ENCODE results near the gene CACNA2D2. TPM values are rescaled to one million over a fixed set of nuclear protein-coding genes. Genes with fewer than 3 reads are reported as not detected.

CACNA2D2 gene
- total and polyA plus RNA-seq, 8 donors = 15.4 to 86.6 (median 30.2) TPM

DNA sequence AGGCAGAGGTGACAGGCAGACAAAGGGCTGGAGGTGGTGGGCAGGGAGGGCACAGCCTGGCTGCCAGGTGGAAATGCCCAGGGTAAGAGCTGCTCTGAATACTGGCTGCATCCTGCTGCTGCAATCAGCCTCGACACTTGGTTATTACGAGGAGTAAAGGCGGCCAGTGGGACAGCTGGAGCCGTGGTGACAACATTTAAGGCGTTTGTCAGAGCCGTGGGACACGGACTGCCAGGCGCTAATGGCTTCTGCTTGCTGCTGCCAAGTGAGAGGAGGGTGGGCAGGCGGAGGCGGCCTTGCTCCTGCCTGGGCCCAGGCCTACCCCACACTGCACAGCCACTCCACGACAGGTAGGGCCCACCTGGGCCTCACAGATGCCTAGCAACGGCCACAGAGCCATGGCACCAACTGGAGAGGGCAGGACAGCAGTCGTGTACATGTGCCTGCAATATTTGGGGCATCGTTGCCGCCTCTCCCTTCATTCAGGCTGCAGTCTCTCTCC, 94.9 kb downstream of the CACNA2D2 start:
- H3K4me1 ChIP-seq = no peaks in the 10 kb centered on the region
- no peaks in the 10 kb centered on the region for H3K9me3 ChIP-seq
- intact Hi-C loops (cut with DNase I) = no loop called here
- H3K36me3 ChIP-seq = no peaks in the 10 kb centered on the region
- no peak for DNase-seq
- H3K27me3 ChIP-seq = no peaks in the 10 kb centered on the region
- H3K4me3 ChIP-seq = no peak overlapping the region
- no peak overlapping the region for H3K27ac ChIP-seq
- no peak for ATAC-seq
- TF ChIP-seq, protein P1, sequence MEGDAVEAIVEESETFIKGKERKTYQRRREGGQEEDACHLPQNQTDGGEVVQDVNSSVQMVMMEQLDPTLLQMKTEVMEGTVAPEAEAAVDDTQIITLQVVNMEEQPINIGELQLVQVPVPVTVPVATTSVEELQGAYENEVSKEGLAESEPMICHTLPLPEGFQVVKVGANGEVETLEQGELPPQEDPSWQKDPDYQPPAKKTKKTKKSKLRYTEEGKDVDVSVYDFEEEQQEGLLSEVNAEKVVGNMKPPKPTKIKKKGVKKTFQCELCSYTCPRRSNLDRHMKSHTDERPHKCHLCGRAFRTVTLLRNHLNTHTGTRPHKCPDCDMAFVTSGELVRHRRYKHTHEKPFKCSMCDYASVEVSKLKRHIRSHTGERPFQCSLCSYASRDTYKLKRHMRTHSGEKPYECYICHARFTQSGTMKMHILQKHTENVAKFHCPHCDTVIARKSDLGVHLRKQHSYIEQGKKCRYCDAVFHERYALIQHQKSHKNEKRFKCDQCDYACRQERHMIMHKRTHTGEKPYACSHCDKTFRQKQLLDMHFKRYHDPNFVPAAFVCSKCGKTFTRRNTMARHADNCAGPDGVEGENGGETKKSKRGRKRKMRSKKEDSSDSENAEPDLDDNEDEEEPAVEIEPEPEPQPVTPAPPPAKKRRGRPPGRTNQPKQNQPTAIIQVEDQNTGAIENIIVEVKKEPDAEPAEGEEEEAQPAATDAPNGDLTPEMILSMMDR (IDR thresholded peaks at IDR 0.05) = no peak

DNA sequence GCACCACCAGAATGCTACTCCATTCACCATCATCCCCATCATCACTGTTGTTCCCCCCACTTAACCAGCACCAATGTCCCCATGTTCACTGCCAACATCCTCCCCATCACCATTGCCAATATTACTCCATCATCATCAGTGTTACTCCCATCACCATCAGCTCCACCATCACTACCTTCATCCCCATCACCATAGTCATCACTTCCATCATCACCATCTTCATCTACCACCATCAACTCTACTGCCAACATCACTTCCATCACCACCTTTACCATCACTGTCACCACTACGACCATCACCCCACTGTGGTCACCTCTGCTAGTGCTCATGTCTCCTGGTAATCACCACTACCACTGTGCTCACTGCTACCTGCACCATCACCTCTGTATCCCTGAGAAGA, 96.9 kb downstream of the CACNA2D2 start:
- Histone ChIP-seq H3K36me3 (no peaks in the 10 kb centered on the region), H3K27ac (no peak overlapping the region), H3K4me1 (no peaks in the 10 kb centered on the region), H3K9me3 (no peaks in the 10 kb centered on the region), H3K4me3 (no peak overlapping the region), H3K27me3 (no peaks in the 10 kb centered on the region)
- intact Hi-C loops (cut with DNase I) = no loop called here
- no peak for DNase-seq
- no peak for ATAC-seq
- TF ChIP-seq, protein P1 (IDR thresholded peaks at IDR 0.05) = no peak

DNA sequence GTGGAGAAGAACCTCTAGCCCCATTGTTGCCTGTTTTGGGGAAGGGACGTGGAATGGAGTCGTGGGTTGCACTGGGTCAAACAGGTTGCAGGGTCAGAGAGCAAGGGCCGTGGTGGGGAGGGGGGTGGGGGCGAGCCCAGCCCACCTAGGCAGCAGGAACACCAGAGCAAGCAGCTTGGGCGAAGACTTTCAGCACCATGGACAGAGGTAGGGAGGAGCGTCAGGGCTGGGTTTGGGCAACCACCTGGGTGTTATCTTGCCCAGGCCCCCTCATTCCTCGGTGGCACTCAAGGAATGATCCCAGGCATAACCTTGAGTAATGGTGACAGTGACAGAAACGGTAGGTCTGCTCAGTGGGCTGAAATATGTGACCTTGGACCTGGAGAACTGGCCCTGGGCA, 98.2 kb downstream of the CACNA2D2 start:
- intact Hi-C loops (cut with DNase I) = no loop called here
- H3K36me3 ChIP-seq = no peaks in the 10 kb centered on the region
- no peaks in the 10 kb centered on the region for H3K9me3 ChIP-seq
- ATAC-seq = peak; percentile 15
- H3K4me1 ChIP-seq = no peaks in the 10 kb centered on the region
- no peak overlapping the region for H3K27ac ChIP-seq
- H3K4me3 ChIP-seq = no peak overlapping the region
- peak in 1 of 4 donors; percentile 26 for DNase-seq
- no peaks in the 10 kb centered on the region for H3K27me3 ChIP-seq
- TF ChIP-seq, protein P1 (IDR thresholded peaks at IDR 0.05) = no peak

DNA sequence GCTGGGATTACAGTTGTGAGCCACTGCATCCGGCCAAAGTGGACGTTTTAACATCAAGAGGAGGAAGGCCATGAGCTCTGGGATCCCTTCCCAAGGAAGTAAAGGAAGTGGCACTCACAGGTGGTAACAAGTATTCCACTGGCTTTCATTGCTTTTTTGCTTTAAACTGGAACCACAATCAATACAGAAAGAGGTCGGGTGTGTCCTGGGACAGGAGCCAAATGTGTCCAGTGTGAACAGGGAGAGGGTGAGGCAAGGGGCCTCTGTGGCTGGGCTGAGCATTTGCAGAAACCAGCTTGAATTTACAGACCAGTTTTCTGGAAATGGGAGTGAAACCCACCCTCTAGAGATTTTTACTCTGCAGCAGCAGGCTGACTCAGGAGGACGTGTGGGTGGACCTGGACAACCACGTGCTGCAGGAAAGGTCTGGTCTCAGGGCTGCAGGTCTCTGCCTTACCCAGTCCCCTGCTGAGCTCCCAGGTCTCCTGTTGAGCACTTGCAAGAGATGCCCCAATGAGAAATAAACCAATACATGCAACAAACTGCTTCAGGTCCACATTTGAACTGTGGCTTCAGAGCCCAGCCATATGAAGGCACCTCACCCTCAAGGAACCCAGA, 101.3 kb downstream of the CACNA2D2 start:
- no peak for DNase-seq
- ATAC-seq = peak; percentile 52
- Histone ChIP-seq H3K4me3 (no peak overlapping the region), H3K36me3 (no peaks in the 10 kb centered on the region), H3K9me3 (no peaks in the 10 kb centered on the region), H3K27me3 (no peaks in the 10 kb centered on the region), H3K4me1 (no peaks in the 10 kb centered on the region), H3K27ac (no peak overlapping the region)
- intact Hi-C loops (cut with DNase I) = no loop called here
- TF ChIP-seq, protein P1 (IDR thresholded peaks at IDR 0.05) = no peak

DNA sequence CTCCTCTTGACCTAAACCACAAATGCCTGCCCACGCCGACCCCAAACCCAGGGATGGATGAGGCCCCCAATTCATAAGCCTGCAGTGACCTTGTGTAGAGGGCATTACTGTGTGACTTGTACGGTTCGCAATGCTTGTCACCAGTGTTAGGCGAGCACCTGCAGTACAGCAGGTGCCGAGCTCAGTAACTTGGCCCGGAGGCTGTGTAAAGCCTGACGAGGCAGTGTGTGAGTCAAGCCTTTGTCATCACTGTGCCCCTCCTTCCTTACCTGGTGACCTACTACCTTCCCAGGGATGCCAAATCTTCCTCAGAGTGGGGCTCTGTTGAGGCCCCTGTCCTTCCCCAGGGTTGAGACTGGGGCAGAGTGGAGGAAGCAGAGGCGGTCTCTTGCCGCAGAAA, 106.9 kb downstream of the CACNA2D2 start:
- TF ChIP-seq, protein P1 (IDR thresholded peaks at IDR 0.05) = no peak
- intact Hi-C loops (cut with DNase I) = no loop called here

More for the DNA sequence above, 106.9 kb downstream of the CACNA2D2 start:
- H3K4me1 ChIP-seq = no peaks in the 10 kb centered on the region
- ATAC-seq (no peak), DNase-seq (no peak)
- H3K27ac ChIP-seq = no peak overlapping the region
- no peaks in the 10 kb centered on the region for H3K27me3 ChIP-seq
- no peak overlapping the region for H3K4me3 ChIP-seq
- H3K9me3 ChIP-seq = no peaks in the 10 kb centered on the region
- no peaks in the 10 kb centered on the region for H3K36me3 ChIP-seq
